ENCODE data around the gene G3BP1. TPM values are rescaled to one million over a fixed set of nuclear protein-coding genes. Genes with fewer than 3 reads are reported as not detected.

G3BP1 gene
- total and polyA plus RNA-seq, 2 of the 13 experiments (the other 11 are each of a cell fraction or from before 2014, with no cell fraction given), result 36.7 to 320 TPM

DNA sequence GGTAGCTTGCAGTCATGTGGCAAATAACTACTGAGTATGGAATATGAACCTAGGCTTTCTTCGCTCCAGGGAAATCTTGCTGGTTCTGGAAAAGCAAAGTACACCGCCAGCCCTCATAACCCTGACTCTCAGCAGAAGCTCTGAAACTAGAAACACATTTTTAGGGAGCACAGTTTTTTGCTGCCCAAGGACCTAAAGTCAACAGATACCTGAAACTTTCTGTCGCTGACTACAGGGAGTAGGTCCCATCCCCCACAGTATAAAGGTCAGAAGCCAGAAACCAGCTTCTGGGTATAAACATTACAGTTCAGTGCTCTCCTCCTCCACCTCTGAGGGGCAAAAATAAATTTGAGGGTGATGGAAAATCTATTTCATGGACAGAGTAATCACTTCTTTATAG lies 16.4 kb upstream of the G3BP1 start (continued):
- TF ChIP-seq, protein P1, sequence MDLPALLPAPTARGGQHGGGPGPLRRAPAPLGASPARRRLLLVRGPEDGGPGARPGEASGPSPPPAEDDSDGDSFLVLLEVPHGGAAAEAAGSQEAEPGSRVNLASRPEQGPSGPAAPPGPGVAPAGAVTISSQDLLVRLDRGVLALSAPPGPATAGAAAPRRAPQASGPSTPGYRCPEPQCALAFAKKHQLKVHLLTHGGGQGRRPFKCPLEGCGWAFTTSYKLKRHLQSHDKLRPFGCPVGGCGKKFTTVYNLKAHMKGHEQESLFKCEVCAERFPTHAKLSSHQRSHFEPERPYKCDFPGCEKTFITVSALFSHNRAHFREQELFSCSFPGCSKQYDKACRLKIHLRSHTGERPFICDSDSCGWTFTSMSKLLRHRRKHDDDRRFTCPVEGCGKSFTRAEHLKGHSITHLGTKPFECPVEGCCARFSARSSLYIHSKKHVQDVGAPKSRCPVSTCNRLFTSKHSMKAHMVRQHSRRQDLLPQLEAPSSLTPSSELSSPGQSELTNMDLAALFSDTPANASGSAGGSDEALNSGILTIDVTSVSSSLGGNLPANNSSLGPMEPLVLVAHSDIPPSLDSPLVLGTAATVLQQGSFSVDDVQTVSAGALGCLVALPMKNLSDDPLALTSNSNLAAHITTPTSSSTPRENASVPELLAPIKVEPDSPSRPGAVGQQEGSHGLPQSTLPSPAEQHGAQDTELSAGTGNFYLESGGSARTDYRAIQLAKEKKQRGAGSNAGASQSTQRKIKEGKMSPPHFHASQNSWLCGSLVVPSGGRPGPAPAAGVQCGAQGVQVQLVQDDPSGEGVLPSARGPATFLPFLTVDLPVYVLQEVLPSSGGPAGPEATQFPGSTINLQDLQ (CRISPR knock-in tag; IDR thresholded peaks at IDR 0.05), result no peak
- TF ChIP-seq FOSL1 (CRISPR knock-in tag; IDR thresholded peaks at IDR 0.05; ENCODE audit: borderline replicate concordance), result no peak
- no peak for TF ChIP-seq ZNF468 (CRISPR knock-in tag; IDR thresholded peaks at IDR 0.05)
- no peak for TF ChIP-seq DNMT3B (CRISPR knock-in tag; conservative IDR thresholded peaks at IDR 0.05)
- TF ChIP-seq, protein P2, sequence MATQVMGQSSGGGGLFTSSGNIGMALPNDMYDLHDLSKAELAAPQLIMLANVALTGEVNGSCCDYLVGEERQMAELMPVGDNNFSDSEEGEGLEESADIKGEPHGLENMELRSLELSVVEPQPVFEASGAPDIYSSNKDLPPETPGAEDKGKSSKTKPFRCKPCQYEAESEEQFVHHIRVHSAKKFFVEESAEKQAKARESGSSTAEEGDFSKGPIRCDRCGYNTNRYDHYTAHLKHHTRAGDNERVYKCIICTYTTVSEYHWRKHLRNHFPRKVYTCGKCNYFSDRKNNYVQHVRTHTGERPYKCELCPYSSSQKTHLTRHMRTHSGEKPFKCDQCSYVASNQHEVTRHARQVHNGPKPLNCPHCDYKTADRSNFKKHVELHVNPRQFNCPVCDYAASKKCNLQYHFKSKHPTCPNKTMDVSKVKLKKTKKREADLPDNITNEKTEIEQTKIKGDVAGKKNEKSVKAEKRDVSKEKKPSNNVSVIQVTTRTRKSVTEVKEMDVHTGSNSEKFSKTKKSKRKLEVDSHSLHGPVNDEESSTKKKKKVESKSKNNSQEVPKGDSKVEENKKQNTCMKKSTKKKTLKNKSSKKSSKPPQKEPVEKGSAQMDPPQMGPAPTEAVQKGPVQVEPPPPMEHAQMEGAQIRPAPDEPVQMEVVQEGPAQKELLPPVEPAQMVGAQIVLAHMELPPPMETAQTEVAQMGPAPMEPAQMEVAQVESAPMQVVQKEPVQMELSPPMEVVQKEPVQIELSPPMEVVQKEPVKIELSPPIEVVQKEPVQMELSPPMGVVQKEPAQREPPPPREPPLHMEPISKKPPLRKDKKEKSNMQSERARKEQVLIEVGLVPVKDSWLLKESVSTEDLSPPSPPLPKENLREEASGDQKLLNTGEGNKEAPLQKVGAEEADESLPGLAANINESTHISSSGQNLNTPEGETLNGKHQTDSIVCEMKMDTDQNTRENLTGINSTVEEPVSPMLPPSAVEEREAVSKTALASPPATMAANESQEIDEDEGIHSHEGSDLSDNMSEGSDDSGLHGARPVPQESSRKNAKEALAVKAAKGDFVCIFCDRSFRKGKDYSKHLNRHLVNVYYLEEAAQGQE (IDR thresholded peaks at IDR 0.05; ENCODE audit: borderline replicate concordance in 1 of 2, low read depth in 1 of 2, low read length in 2 of 2), result peak in 1 of 2 experiments; percentile 52; a peak in 1 of 4 replicates
- TF ChIP-seq ZSCAN12 (CRISPR knock-in tag; IDR thresholded peaks at IDR 0.05), result no peak
- TF ChIP-seq ZNF720 (CRISPR knock-in tag; IDR thresholded peaks at IDR 0.05), result no peak
- no peak for TF ChIP-seq SRY (CRISPR knock-in tag; IDR thresholded peaks at IDR 0.05)
- TF ChIP-seq, protein P3, sequence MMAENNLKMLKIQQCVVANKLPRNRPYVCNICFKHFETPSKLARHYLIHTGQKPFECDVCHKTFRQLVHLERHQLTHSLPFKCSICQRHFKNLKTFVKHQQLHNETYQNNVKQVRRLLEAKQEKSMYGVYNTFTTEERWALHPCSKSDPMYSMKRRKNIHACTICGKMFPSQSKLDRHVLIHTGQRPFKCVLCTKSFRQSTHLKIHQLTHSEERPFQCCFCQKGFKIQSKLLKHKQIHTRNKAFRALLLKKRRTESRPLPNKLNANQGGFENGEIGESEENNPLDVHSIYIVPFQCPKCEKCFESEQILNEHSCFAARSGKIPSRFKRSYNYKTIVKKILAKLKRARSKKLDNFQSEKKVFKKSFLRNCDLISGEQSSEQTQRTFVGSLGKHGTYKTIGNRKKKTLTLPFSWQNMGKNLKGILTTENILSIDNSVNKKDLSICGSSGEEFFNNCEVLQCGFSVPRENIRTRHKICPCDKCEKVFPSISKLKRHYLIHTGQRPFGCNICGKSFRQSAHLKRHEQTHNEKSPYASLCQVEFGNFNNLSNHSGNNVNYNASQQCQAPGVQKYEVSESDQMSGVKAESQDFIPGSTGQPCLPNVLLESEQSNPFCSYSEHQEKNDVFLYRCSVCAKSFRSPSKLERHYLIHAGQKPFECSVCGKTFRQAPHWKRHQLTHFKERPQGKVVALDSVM (CRISPR knock-in tag; IDR thresholded peaks at IDR 0.05), result no peak
- peak in 1 of 2 experiments; percentile 56; a peak in 2 of 4 replicates for TF ChIP-seq EP300 (IDR thresholded peaks at IDR 0.05; ENCODE audit: low read depth in 2 of 2, low read length in 2 of 2)
- no peak for TF ChIP-seq EP300 (CRISPR knock-in tag; IDR thresholded peaks at IDR 0.05; ENCODE audit: borderline replicate concordance)
- TF ChIP-seq MAF1 (CRISPR knock-in tag; IDR thresholded peaks at IDR 0.05; ENCODE audit: borderline replicate concordance), result no peak
- TF ChIP-seq DPF2 (CRISPR knock-in tag; IDR thresholded peaks at IDR 0.05; ENCODE audit: borderline replicate concordance, low read depth), result no peak
- no peak for TF ChIP-seq ZKSCAN5 (CRISPR knock-in tag; IDR thresholded peaks at IDR 0.05)
- TF ChIP-seq MAFG (CRISPR knock-in tag; IDR thresholded peaks at IDR 0.05), result no peak
- no peak for TF ChIP-seq ZNF737 (CRISPR knock-in tag; IDR thresholded peaks at IDR 0.05; ENCODE audit: borderline replicate concordance)
- TF ChIP-seq TAF15 (IDR thresholded peaks at IDR 0.05; ENCODE audit: low read depth, low read length, poor library complexity, severe bottlenecking), result no peak
- no peak for TF ChIP-seq NPAS2 (CRISPR knock-in tag; IDR thresholded peaks at IDR 0.05; ENCODE audit: borderline replicate concordance)
- TF ChIP-seq ZBTB1 (CRISPR knock-in tag; IDR thresholded peaks at IDR 0.05; ENCODE audit: borderline replicate concordance), result no peak
- TF ChIP-seq TCF7L2 (IDR thresholded peaks at IDR 0.05; ENCODE audit: low read depth, low read length), result no peak
- TF ChIP-seq RELA (CRISPR knock-in tag; IDR thresholded peaks at IDR 0.05), result no peak
- no peak for TF ChIP-seq NFRKB (IDR thresholded peaks at IDR 0.05)
- TF ChIP-seq HNF4G (IDR thresholded peaks at IDR 0.05; ENCODE audit: borderline replicate concordance, low read depth, low read length), result peak; percentile 96
- no peak; the same call in 1 of the 2 replicates for TF ChIP-seq HNF4G (CRISPR knock-in tag; IDR thresholded peaks at IDR 0.05; ENCODE audit: borderline replicate concordance, low read depth)

Data from HepG2 (cell line).